Heart right ventricle (tissue), 16 donors: ENCODE data around the gene ATP6V0B. TPM values are rescaled to one million over a fixed set of nuclear protein-coding genes. Genes with fewer than 3 reads are reported as not detected.

Experiments
- ATAC-seq, 8 donors: fragments of 200-7000 bp; cut with Tn5 transposase; one replicate each; pipeline ENCODE4 v1.9.1; 2020; ENCODE audit warnings: mild to moderate bottlenecking in 8 of 8, moderate library complexity in 8 of 8, moderate number of reproducible peaks in 1 of 8
- DNase-seq, 2 donors: peaks; one replicate each; pipeline ENCODE4 v3.0.0-alpha.2; 2020
- H3K27ac ChIP-seq, 10 donors: fragments of 200-600 bp; sonication (generic) in 2 of 10; one replicate each; pipeline versions ENCODE4 v1.5.0 to v1.8.0; 2020 to 2022; ENCODE audit warnings: mild to moderate bottlenecking in 3 of 10
- H3K27me3 ChIP-seq, 7 donors: fragments of 200-600 bp; one replicate each; pipeline ENCODE4 v1.8.0; 2021 to 2022; ENCODE audit warnings: mild to moderate bottlenecking in 2 of 7
- H3K36me3 ChIP-seq, 9 donors: fragments of 200-600 bp; sonication (generic) in 1 of 9; one replicate each; pipeline versions ENCODE4 v1.5.0 to v1.8.0; 2020 to 2022; ENCODE audit warnings: mild to moderate bottlenecking in 2 of 9
- H3K4me1 ChIP-seq, 9 donors: fragments of 200-600 bp; sonication (generic) in 1 of 9; one replicate each; pipeline versions ENCODE4 v1.5.0 to v1.8.0; 2020 to 2022; ENCODE audit warnings: mild to moderate bottlenecking in 4 of 9
- H3K4me3 ChIP-seq, 10 donors: fragments of 200-600 bp; sonication (generic) in 2 of 10; one replicate each; pipeline versions ENCODE4 v1.5.0 to v1.8.0; 2020 to 2022; ENCODE audit warnings: mild to moderate bottlenecking in 7 of 10, moderate library complexity in 2 of 10
- H3K9me3 ChIP-seq, 11 donors: fragments of 200-600 bp in 10 of 11; sonication (generic) in 2 of 11; one replicate each; pipeline versions ENCODE4 v1.5.0 to v1.8.0; 2013 to 2022; ENCODE audit warnings: mild to moderate bottlenecking in 2 of 11, control low read depth in 1 of 11, moderate library complexity in 1 of 11
- CTCF ChIP-seq, 9 donors: fragments of 200-600 bp; sonication (generic) in 2 of 9; IDR thresholded peaks; one replicate each; pipeline versions ENCODE4 v1.5.0 to v1.8.0; 2021 to 2022; ENCODE audit warnings: antibody characterized with exemption in 9 of 9, mild to moderate bottlenecking in 5 of 9, moderate library complexity in 1 of 9
- WGBS, 2 donors: extraction: QIAGEN DNeasy Blood & Tissue Kit; methylation state at CpG; one replicate each; pipeline ENCODE4 v1.1.7; 2013; ENCODE audit warnings: inconsistent platforms in 1 of 2; 5-methylcytosine and 5-hydroxymethylcytosine counted together
- intact Hi-C, 10 donors: fragments of 100-400 bp; cut with DNase I; formaldehyde crosslinking; loops; one replicate each; pipeline versions ENCODE4 v1.11.1 to v1.14.2; 2022
- polyA plus RNA-seq, 2 donors: library from polyadenylated mRNA; stranded (reverse); fragments of 200-250 nt; gene quantifications; one replicate each; pipeline ENCODE4 v1.2.3, GENCODE V29; 2013
- total RNA-seq, 10 donors: library from RNA; stranded (reverse); fragmentation: NEBNext Ultra II Directional in 3 of 10; extraction: Animal tissue kit (Norgen Biotek cat#: 25700) in 3 of 10; gene quantifications; one replicate each; pipeline versions ENCODE4 v1.2.1 to v1.2.4, GENCODE V29; 2021 to 2023
- donor health status: Arrhythmogenic right ventricular cardiomyopathy.
- donor health status: ischemic (EF 13 %, LVEDD 7.1; RV severe dilation, severe dysfunction).
- donor health status: healthy with polysubstance abuse.
- donor health status: DM: no; HTN: yes; CAD: no.
- donor health status: DM: no; HTN: no; CAD: no.
- donor health status: ischemic (EF 25% LVEDD 6.9; RV normal size, moderate dysfunction).
- donor health status: ischemic (EF 25% LVEDD 5.7; RV mildly dilated, moderate dysfunction).
- donor health status: healthy.
- donor health status: DM: yes; HTN: yes; CAD: no.
- donor health status: Ischemic cardiomyopathy.
- donor health status: ischemic (EF 35%, LVEDD 5.7; RV mildly dilated, moderate dysfunction).
- donor health status: nonischemic (EF 11% LVEDD 7.7; RV severe dilation, severe dysfunction).
- donor health status: DM: yes; HTN: yes; CAD: no.
- donor health status: PGD.
- donor health status: ischemic (EF 29% LVEDD 5.4; RV normal size, mild dysfunction).
- donor health status: nonischemic (EF 23%, LVEDD 6.1; RV moderate dilation, normal function).

The ATP6V0B gene
- total and polyA plus RNA-seq, 12 donors: 63.1 to 227 (median 74.3) TPM

GRCh38 chr1:43963006-43963405, 11.8 kb upstream of the ATP6V0B start:
- H3K27me3 ChIP-seq: no peaks in the 10 kb centered on the region
- DNase-seq (no peak), ATAC-seq (no peak)
- intact Hi-C loops: no loop called here
- no peaks in the 10 kb centered on the region for H3K9me3 ChIP-seq
- peaks cover 0 to 94% (median 43%) of the 10 kb centered on the region in 9 donors for H3K36me3 ChIP-seq
- no peak for TF ChIP-seq CTCF (IDR thresholded peaks at IDR 0.05)
- 95 to 97% methylated on average over 3 of the region's 3 CpGs for WGBS, 2 donors
- no peak overlapping the region for H3K4me3 ChIP-seq
- H3K4me1 ChIP-seq: peaks cover 0 to 12% (median 0%) of the 10 kb centered on the region in 9 donors
- no peak overlapping the region for H3K27ac ChIP-seq

- peaks cover 0 to 12% (median 0%) of the 10 kb centered on the region in 9 donors for H3K4me1 ChIP-seq
- no peaks in the 10 kb centered on the region for H3K9me3 ChIP-seq
- H3K4me3 ChIP-seq: no peak overlapping the region
- intact Hi-C loops: no loop called here
- ATAC-seq (no peak), DNase-seq (no peak)
- no peaks in the 10 kb centered on the region for H3K27me3 ChIP-seq
- H3K27ac ChIP-seq: no peak overlapping the region
- no peak for TF ChIP-seq CTCF (IDR thresholded peaks at IDR 0.05)
- H3K36me3 ChIP-seq: peaks cover 0 to 85% (median 34%) of the 10 kb centered on the region in 9 donors
- 75 to 82% methylated on average over 5 of the region's 5 CpGs for WGBS, 2 donors
These were observed 10.9 kb upstream of the ATP6V0B start for GRCh38 chr1:43963890-43964289.

- no peak for TF ChIP-seq CTCF (IDR thresholded peaks at IDR 0.05)
- peaks cover 0 to 71% (median 25%) of the 10 kb centered on the region in 9 donors for H3K36me3 ChIP-seq
These were observed 9.4 kb upstream of the ATP6V0B start for GRCh38 chr1:43965316-43965715.

GRCh38 chr1:43968348-43968948, 6.3 kb upstream of the ATP6V0B start:
- Histone ChIP-seq H3K36me3 (peaks cover 0 to 65% (median 14%) of the 10 kb centered on the region in 9 donors), H3K9me3 (no peaks in the 10 kb centered on the region), H3K27me3 (no peaks in the 10 kb centered on the region), H3K4me3 (no peak overlapping the region), H3K4me1 (peaks cover 4 to 18% (median 13%) of the 10 kb centered on the region in 9 donors), H3K27ac (no peak overlapping the region)
- WGBS, 2 donors: 68 to 83% methylated on average over 6 of the region's 6 CpGs
- no peak for ATAC-seq
- intact Hi-C loops: loop anchor here in 1 of 10 donors (2.0 kb wide), 1 partner anchor 22 kb away; the partner anchor contains the start of gene IPO13
- TF ChIP-seq CTCF (IDR thresholded peaks at IDR 0.05): no peak
- no peak for DNase-seq

More at GRCh38 chr1:43965316-43965715, 9.4 kb upstream of the ATP6V0B start:
- DNase-seq (no peak), ATAC-seq (no peak)
- intact Hi-C loops: no loop called here
- no peaks in the 10 kb centered on the region for H3K27me3 ChIP-seq
- 85 to 92% methylated on average over 3 of the region's 3 CpGs for WGBS, 2 donors
- peaks cover under 1 to 19% (median 3%) of the 10 kb centered on the region in 9 donors for H3K4me1 ChIP-seq
- H3K27ac ChIP-seq: no peak overlapping the region
- H3K4me3 ChIP-seq: no peak overlapping the region
- no peaks in the 10 kb centered on the region for H3K9me3 ChIP-seq
